ENCODE results near the gene MCHR2.

GRCh38 chr6:99894815-99895214, 99.2 kb downstream of the MCHR2 start:
- TF ChIP-seq CTCF (IDR thresholded peaks at IDR 0.05; ENCODE audit: low read depth, low read length, missing input control) (no peak), JUND (IDR thresholded peaks at IDR 0.05) (no peak), EGR1 (IDR thresholded peaks at IDR 0.05; ENCODE audit: low read depth in 2 of 2) (no peak), YY1 (IDR thresholded peaks at IDR 0.05) (no peak), MAX (IDR thresholded peaks at IDR 0.05) (no peak), SP1 (IDR thresholded peaks at IDR 0.05) (no peak), FOXA1 (IDR thresholded peaks at IDR 0.05) (no peak), RAD21 (IDR thresholded peaks at IDR 0.05) (no peak), RXRA (IDR thresholded peaks at IDR 0.05) (no peak), REST (IDR thresholded peaks at IDR 0.05) (no peak), TAF1 (conservative IDR thresholded peaks at IDR 0.05) (no peak)
